BLaER1 (cell line): ENCODE results near the gene RNF123.
"Not testable (repeated sequence)": the region's sequence is repeated elsewhere in the genome, so short reads cannot be mapped to it uniquely, and the experiment has no call there.

Experiments used
- H3K27ac ChIP-seq: shearing (Covaris generic); formaldehyde crosslinking; 2 replicates; pipeline ENCODE4 v1.8.1; 2022
- H3K27me3 ChIP-seq: shearing (Covaris generic); formaldehyde crosslinking; 2 replicates; pipeline ENCODE4 v1.8.1; 2022
- H3K36me3 ChIP-seq: shearing (Covaris generic); formaldehyde crosslinking; 2 replicates; pipeline ENCODE4 v1.8.1; 2022
- H3K4me1 ChIP-seq: shearing (Covaris generic); formaldehyde crosslinking; 2 replicates; pipeline ENCODE4 v1.8.1; 2022
- H3K4me2 ChIP-seq: shearing (Covaris generic); formaldehyde crosslinking; 2 replicates; pipeline ENCODE4 v1.8.1; 2022
- H3K4me3 ChIP-seq: shearing (Covaris generic); formaldehyde crosslinking; 2 replicates; pipeline ENCODE4 v1.8.1; 2022
- H3K9ac ChIP-seq: shearing (Covaris generic); formaldehyde crosslinking; 2 replicates; pipeline ENCODE4 v1.8.1; 2022
- H3K9me3 ChIP-seq: shearing (Covaris generic); formaldehyde crosslinking; 2 replicates; pipeline ENCODE4 v1.8.1; 2022
- H4K20me1 ChIP-seq: shearing (Covaris generic); formaldehyde crosslinking; 2 replicates; pipeline ENCODE4 v1.8.1; 2022
- Cebpa-rat ChIP-seq: shearing (Covaris generic); IDR thresholded peaks from 2 replicates; pipeline ENCODE4 v1.8.1; 2022

RNF123 gene

DNA sequence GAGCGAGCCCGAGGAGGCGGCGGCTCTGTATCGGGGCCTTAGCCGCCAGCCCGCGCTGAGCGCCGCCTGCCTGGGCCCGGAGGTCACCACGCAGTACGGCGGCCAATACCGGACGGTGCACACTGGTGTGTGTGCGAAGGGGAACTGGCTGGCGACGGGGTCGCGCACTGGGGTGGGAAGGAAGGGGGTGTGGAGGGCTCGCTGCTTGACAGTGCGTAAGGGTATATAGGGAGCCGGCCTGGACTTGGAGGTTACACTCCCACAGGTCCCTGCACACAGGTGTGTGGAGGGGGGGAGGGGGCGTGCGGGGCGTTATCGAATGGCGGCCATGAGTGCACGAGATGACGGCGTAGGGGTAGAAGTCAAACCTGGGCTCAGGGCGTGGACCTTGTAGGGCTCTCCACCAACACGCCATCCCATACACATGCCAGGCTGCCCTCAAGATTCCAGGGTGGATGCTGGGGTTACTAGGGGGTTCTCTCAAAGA is 14.8 kb upstream of the RNF123 start:
- peaks cover 42% of the 10 kb centered on the region for H3K36me3 ChIP-seq
- no peaks in the 10 kb centered on the region for H3K9me3 ChIP-seq
- peak overlapping the region; percentile 99 for H3K4me2 ChIP-seq
- no peak for TF ChIP-seq Cebpa-rat
- no peaks in the 10 kb centered on the region for H3K27me3 ChIP-seq
- H3K4me1 ChIP-seq, result peaks cover 50% of the 10 kb centered on the region
- H4K20me1 ChIP-seq, result peaks cover 53% of the 10 kb centered on the region; the same call in 1 of the 2 replicates
- peak overlapping the region; percentile 95 for H3K27ac ChIP-seq
- peak overlapping the region; percentile 94 for H3K4me3 ChIP-seq
- H3K9ac ChIP-seq, result peak overlapping the region; percentile 89

GRCh38 chr3:49675912-49676311 is 13.4 kb upstream of the RNF123 start:
- Histone ChIP-seq H3K27ac (0 out of 2 replicates have a peak overlapping the region, but pooled peaks have one; percentile 95), H3K27me3 (no peaks in the 10 kb centered on the region), H3K4me2 (peak overlapping the region; percentile 99)

DNA sequence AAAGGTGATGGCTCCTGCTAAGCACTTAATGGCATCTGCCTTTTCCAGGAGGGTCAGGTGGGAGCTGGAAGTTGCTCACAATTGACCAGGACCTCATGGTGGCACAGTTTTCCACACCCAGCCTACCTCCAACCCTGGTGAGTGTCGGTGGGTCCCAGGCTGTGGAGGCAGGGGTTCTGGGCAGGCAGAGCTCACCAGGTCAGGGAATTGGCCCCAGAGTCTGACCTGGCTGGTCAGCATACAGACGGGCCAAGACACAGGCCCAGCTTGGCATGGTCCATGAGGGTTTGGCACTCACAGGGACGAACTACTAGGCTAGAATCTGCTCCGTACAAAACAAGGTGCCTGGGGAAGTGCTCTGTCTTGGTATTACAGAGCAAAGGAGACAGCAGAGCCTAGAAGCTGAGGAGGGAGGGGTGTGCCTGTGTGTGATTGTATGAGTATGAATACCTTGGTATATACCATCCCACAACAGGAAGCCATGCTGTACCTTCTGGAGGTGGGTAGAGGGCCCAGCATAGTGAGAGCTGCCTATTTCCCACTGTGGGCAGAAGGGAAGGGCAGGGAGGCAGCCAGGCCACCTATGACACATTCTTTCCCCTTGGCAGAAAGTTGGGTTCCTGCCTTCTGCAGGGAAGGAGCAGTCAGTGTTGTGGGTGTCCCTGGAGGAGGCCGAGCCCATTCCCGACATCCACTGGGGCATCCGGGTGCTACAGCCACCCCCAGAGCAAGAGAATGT is 8.7 kb upstream of the RNF123 start:
- no peak overlapping the region for H3K9ac ChIP-seq
- no peak overlapping the region for H3K4me3 ChIP-seq
- H3K36me3 ChIP-seq, result peaks cover 98% of the 10 kb centered on the region
- TF ChIP-seq Cebpa-rat, result no peak
- no peaks in the 10 kb centered on the region for H3K9me3 ChIP-seq
- H3K4me2 ChIP-seq, result no peak overlapping the region
- H3K4me1 ChIP-seq, result peaks cover 11% of the 10 kb centered on the region
- no peaks in the 10 kb centered on the region for H3K27me3 ChIP-seq
- H3K27ac ChIP-seq, result no peak overlapping the region
- H4K20me1 ChIP-seq, result peaks cover 47% of the 10 kb centered on the region

More at GRCh38 chr3:49675912-49676311, 13.4 kb upstream of the RNF123 start:
- H3K4me3 ChIP-seq, result 0 out of 2 replicates have a peak overlapping the region, but pooled peaks have one; percentile 94
- H3K9ac ChIP-seq, result peak overlapping the region; percentile 89
- H3K4me1 ChIP-seq, result peaks cover 46% of the 10 kb centered on the region
- peaks cover 56% of the 10 kb centered on the region for H3K36me3 ChIP-seq
- no peaks in the 10 kb centered on the region for H3K9me3 ChIP-seq
- H4K20me1 ChIP-seq, result peaks cover 61% of the 10 kb centered on the region
- TF ChIP-seq Cebpa-rat, result no peak

DNA sequence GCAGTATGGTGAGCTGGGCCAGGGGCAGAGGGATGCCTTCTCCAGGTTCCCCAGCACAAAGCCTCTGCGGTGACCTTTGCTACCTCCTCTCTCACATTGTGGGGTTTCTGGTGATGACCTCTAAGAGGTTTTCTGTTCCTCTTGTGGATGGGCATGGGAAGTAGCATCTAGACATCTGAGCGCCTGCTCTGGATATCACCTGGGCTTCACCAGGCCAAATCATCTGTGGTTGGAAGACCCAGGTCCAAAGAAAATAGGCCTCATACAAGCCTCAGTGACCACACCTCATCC is 8.2 kb upstream of the RNF123 start:
- H3K4me3 ChIP-seq, result no peak overlapping the region
- H3K4me1 ChIP-seq, result peaks cover 5% of the 10 kb centered on the region; the same call in 1 of the 2 replicates
- peaks cover 42% of the 10 kb centered on the region for H4K20me1 ChIP-seq
- TF ChIP-seq Cebpa-rat, result no peak
- H3K9me3 ChIP-seq, result 0 out of 2 replicates have a peak, but pooled peaks cover under 1% of the 10 kb centered on the region
- H3K9ac ChIP-seq, result no peak overlapping the region
- no peak overlapping the region for H3K27ac ChIP-seq
- no peaks in the 10 kb centered on the region for H3K27me3 ChIP-seq
- peaks cover 93% of the 10 kb centered on the region for H3K36me3 ChIP-seq
- no peak overlapping the region for H3K4me2 ChIP-seq

DNA sequence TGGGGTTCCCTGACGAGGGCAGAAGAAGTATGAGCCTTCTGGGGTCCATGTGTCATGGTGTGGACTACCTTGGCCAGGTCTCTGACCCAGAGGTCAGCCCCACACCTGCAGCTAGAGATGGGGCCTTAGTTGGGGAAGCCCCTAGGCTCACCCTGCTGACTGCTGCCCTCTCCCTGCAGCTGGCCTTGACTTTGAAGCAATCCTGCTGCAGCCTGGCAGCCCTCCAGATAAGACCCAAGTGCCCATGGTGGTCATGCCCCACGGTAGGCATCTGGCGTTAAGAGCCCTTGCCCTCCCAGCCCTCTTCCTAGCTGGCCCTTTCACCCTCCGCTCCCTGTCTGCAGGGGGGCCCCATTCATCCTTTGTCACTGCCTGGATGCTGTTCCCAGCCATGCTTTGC is 7.8 kb upstream of the RNF123 start:
- peaks cover 38% of the 10 kb centered on the region for H4K20me1 ChIP-seq
- no peak overlapping the region for H3K4me2 ChIP-seq
- no peaks in the 10 kb centered on the region for H3K27me3 ChIP-seq
- peaks cover 89% of the 10 kb centered on the region for H3K36me3 ChIP-seq
- no peak overlapping the region for H3K4me3 ChIP-seq
- no peak overlapping the region for H3K27ac ChIP-seq
- H3K9ac ChIP-seq, result no peak overlapping the region
- peaks cover 4% of the 10 kb centered on the region; the same call in 1 of the 2 replicates for H3K9me3 ChIP-seq
- no peak for TF ChIP-seq Cebpa-rat
- 0 out of 2 replicates have a peak, but pooled peaks cover 2% of the 10 kb centered on the region for H3K4me1 ChIP-seq

DNA sequence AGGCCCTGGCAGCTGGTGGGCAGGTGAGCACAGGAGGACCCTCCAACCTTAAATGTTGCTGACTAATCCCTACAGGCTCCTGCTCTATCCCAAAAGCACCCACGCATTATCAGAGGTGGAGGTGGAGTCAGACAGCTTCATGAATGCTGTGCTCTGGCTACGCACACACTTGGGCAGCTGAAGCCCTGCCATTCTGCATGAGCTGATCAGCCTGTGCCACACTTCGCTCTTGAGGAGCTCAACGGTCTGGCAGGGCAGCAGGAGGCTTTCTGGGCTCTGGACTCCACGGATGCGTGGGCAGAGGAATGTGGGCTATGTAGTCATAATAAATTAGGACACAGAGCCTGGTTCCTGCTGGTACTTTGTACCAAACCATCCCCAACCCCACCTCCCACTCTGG is 6.2 kb upstream of the RNF123 start:
- no peak overlapping the region for H3K9ac ChIP-seq
- no peak overlapping the region for H3K27ac ChIP-seq
- peaks cover 5% of the 10 kb centered on the region; the same call in 1 of the 2 replicates for H3K9me3 ChIP-seq
- no peak for TF ChIP-seq Cebpa-rat
- no peaks in the 10 kb centered on the region for H3K27me3 ChIP-seq
- H3K36me3 ChIP-seq, result peaks cover 73% of the 10 kb centered on the region
- H4K20me1 ChIP-seq, result peaks cover 27% of the 10 kb centered on the region; the same call in 1 of the 2 replicates
- no peak overlapping the region for H3K4me2 ChIP-seq
- no peak overlapping the region for H3K4me3 ChIP-seq
- no peaks in the 10 kb centered on the region for H3K4me1 ChIP-seq

GRCh38 chr3:49684453-49684852 is 4.9 kb upstream of the RNF123 start:
- H3K27ac ChIP-seq, H3K9ac ChIP-seq, H3K9me3 ChIP-seq, H3K27me3 ChIP-seq, H3K4me3 ChIP-seq, H3K4me1 ChIP-seq, H3K4me2 ChIP-seq: not testable (repeated sequence)
- H3K36me3 ChIP-seq, result peaks cover 60% of the 10 kb centered on the region
- H4K20me1 ChIP-seq, result peaks cover 17% of the 10 kb centered on the region; the same call in 1 of the 2 replicates

DNA sequence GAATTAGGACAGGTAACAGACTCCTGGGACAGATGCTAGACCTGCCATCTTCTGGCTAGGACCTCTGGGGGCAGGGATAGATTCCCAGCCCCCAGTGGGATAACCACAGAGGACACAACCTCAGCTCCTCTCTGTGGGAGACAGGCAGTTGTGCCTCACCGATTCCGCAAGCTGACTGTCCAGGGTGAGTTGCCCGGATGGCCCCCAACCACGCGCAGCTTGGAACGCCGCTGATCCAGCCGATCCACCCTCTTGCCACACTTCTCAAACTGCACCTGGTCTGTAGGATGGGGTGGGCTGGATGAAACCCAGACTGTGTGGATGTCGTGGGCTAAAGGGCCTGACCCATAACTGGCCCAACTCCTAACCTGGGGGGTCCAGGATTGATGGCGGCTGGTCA is 4.3 kb upstream of the RNF123 start:
- not testable (repeated sequence) for H3K9me3 ChIP-seq, H3K27ac ChIP-seq, H3K4me2 ChIP-seq, H3K4me3 ChIP-seq, H3K27me3 ChIP-seq, H3K9ac ChIP-seq
- Histone ChIP-seq H3K4me1 (peaks cover 10% of the 10 kb centered on the region), H3K36me3 (peaks cover 54% of the 10 kb centered on the region), H4K20me1 (peaks cover 16% of the 10 kb centered on the region)

DNA sequence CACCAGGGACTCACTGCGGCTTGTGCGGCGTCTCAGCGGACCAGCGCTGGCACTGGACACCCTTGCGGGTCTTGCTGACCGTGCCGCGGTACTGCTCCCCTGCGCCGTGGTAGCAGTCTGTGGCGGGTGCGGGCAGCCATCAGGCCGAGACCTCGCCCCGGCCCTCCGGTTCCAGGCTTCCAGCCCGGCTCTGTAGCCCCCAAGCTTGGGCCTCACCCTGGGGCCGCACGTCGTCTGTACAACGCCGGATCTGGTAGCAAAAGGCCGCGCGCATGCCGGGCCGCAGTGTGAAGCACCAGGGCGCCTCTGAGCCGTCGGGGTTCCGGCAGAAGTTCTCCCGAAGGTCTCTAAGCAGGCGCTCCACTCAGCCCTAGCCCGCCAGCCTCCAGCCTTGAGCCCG is 3.5 kb upstream of the RNF123 start:
- not testable (repeated sequence) for H3K4me2 ChIP-seq, H3K27ac ChIP-seq, H3K27me3 ChIP-seq, H3K4me3 ChIP-seq, H3K9me3 ChIP-seq, H3K9ac ChIP-seq
- H3K4me1 ChIP-seq, result peaks cover 17% of the 10 kb centered on the region
- peaks cover 46% of the 10 kb centered on the region for H3K36me3 ChIP-seq
- peaks cover 11% of the 10 kb centered on the region; the same call in 1 of the 2 replicates for H4K20me1 ChIP-seq

GRCh38 chr3:49686346-49686745 is 3.0 kb upstream of the RNF123 start:
- not testable (repeated sequence) for H3K27ac ChIP-seq, H3K4me2 ChIP-seq, H3K9ac ChIP-seq, H3K4me3 ChIP-seq, H3K9me3 ChIP-seq, H3K27me3 ChIP-seq
- Histone ChIP-seq H3K36me3 (peaks cover 42% of the 10 kb centered on the region), H3K4me1 (peaks cover 22% of the 10 kb centered on the region), H4K20me1 (peaks cover 13% of the 10 kb centered on the region; the same call in 1 of the 2 replicates)

DNA sequence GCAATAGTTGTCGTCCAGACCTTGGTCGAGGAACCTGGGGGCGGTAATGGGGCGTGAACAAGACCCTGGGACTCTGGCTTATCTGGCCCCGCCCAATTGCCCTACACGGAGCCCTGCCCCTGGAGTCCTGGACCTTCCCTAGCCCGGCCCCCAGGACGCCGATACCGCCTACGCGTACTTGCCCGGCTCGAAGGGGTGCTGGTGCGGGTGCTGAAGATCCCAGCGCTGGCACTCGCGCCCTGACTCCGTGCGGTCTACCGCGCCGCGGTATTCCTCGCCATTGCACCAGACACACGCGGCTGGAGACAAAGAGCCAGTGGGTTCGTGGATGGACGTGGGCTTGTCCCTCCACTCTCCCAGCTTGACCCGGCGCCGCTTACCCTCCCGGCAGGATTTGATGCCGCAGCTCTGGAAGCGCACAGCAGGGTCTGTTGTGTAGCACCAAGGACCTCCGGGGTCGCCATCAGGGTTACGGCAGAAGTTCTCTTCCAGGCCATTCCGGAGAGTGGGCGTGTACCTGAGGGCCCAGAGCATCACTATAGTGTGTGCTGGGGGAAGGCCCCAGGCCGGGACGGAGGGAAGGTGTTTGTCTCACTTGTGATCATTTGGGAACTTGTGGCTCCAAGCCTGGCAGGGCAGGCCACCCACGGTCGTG is 2.5 kb upstream of the RNF123 start:
- not testable (repeated sequence) for H3K27ac ChIP-seq, H3K4me3 ChIP-seq, H3K4me2 ChIP-seq, H3K9me3 ChIP-seq, H3K27me3 ChIP-seq, H3K9ac ChIP-seq
- Histone ChIP-seq H3K4me1 (peaks cover 24% of the 10 kb centered on the region), H3K36me3 (peaks cover 40% of the 10 kb centered on the region), H4K20me1 (peaks cover 13% of the 10 kb centered on the region; the same call in 1 of the 2 replicates)

DNA sequence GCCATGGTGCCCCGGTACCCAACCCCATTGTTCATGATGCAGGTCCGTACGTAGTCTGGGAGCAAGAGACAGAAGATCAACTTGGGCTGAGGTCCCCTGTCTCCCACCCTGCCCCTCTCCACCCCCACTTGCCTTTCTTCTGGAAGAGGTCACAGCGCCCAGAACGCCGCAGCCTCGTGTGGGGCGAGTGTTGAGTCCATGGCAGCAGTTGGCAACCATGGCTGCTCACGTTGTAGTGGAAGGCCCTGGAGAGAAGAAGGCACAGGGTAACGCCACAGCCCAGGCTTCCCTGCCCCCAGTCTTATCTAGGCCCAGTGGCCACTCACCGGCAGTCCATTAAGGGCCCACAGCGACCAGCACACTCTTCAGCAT is 1.9 kb upstream of the RNF123 start:
- Histone ChIP-seq H3K36me3 (peaks cover 35% of the 10 kb centered on the region), H4K20me1 (peaks cover 13% of the 10 kb centered on the region; the same call in 1 of the 2 replicates), H3K4me1 (peaks cover 24% of the 10 kb centered on the region)
- not testable (repeated sequence) for H3K4me3 ChIP-seq, H3K9me3 ChIP-seq, H3K9ac ChIP-seq, H3K27me3 ChIP-seq, H3K4me2 ChIP-seq, H3K27ac ChIP-seq

GRCh38 chr3:49688338-49689045 is 865 bp upstream of the RNF123 start:
- H3K36me3 ChIP-seq, result peaks cover 24% of the 10 kb centered on the region
- peaks cover 24% of the 10 kb centered on the region for H3K4me1 ChIP-seq
- H3K4me2 ChIP-seq, result peak overlapping the region; percentile 77
- H3K9me3 ChIP-seq, H3K27me3 ChIP-seq: not testable (repeated sequence)
- peak overlapping the region; percentile 96 for H3K4me3 ChIP-seq
- H3K9ac ChIP-seq, result peak overlapping the region; percentile 96
- peak overlapping the region; percentile 84 for H3K27ac ChIP-seq
- peaks cover 13% of the 10 kb centered on the region; the same call in 1 of the 2 replicates for H4K20me1 ChIP-seq
